A673 (cell line): ENCODE measurements around the gene TEX261. TPM values are rescaled to one million over a fixed set of nuclear protein-coding genes. Genes with fewer than 3 reads are reported as not detected.

Source experiments
- BruUV-seq: library from RNA; stranded (reverse); fragments of 400-500 nt; replicated peaks from 2 replicates; lab custom pipeline; 2021; lab: Mats Ljungman, UMichigan
- CTCF ChIA-PET: fragments of 300-600 bp; sonication (Branson Sonifier 250); formaldehyde crosslinking; loops from one replicate; lab custom pipeline; 2022; ENCODE audit warnings: antibody characterized with exemption; lab: Charles Lee
- POLR2A ChIA-PET: fragments of 300-600 bp; sonication (Branson Sonifier 250); formaldehyde crosslinking; loops from one replicate; lab custom pipeline; 2022; ENCODE audit warnings: antibody characterized with exemption; ENCODE audit not compliant: low non-redundant PET; lab: Charles Lee
- DNase-seq: peaks from one replicate; pipeline ENCODE4 v3.0.0-alpha.2; 2015; ENCODE audit warnings: low spot score
- H3K27ac ChIP-seq: fragments of 200-600 bp; sonication (generic); 2 replicates; pipeline ENCODE4 v1.5.1; 2016; ENCODE audit warnings: mixed run types, low read depth, mild to moderate bottlenecking, mixed read lengths, antibody characterized with exemption, low read length; ENCODE audit not compliant: poor library complexity, severe bottlenecking
- H3K27me3 ChIP-seq: fragments of 200-600 bp; sonication (generic); replicated peaks from 2 replicates; pipeline ENCODE4 v1.6.1; 2017; ENCODE audit warnings: mixed run types, low read depth, mild to moderate bottlenecking, mixed read lengths, antibody characterized with exemption, low read length; ENCODE audit not compliant: insufficient read depth, poor library complexity
- H3K36me3 ChIP-seq: fragments of 200-600 bp; sonication (generic); 2 replicates; pipeline ENCODE4 v1.6.1; 2016; ENCODE audit warnings: mixed run types, mild to moderate bottlenecking, mixed read lengths, antibody characterized with exemption, low read length; ENCODE audit not compliant: insufficient read depth, poor library complexity, severe bottlenecking
- H3K4me1 ChIP-seq: fragments of 200-600 bp; sonication (generic); 2 replicates; pipeline ENCODE4 v1.6.1; 2017; ENCODE audit warnings: mixed run types, mild to moderate bottlenecking, mixed read lengths, antibody characterized with exemption, low read length; ENCODE audit not compliant: insufficient read depth, poor library complexity, severe bottlenecking
- H3K4me3 ChIP-seq: fragments of 200-600 bp; sonication (generic); 2 replicates; pipeline ENCODE4 v1.5.1; 2016; ENCODE audit warnings: low read depth, mixed run types, mild to moderate bottlenecking, mixed read lengths, low read length; ENCODE audit not compliant: poor library complexity, severe bottlenecking
- H3K9me3 ChIP-seq: fragments of 200-600 bp; sonication (generic); 2 replicates; pipeline ENCODE4 v1.6.1; 2016; ENCODE audit warnings: mixed run types, low read depth, mild to moderate bottlenecking, mixed read lengths, antibody characterized with exemption, low read length; ENCODE audit not compliant: poor library complexity, severe bottlenecking
- EZH2 ChIP-seq: fragments of 200-600 bp; sonication (generic); IDR thresholded peaks from 2 replicates; pipeline ENCODE4 v1.6.1; 2017; ENCODE audit warnings: borderline replicate concordance, low read depth, mild to moderate bottlenecking, mixed read lengths, antibody characterized with exemption, low read length; ENCODE audit not compliant: poor library complexity, severe bottlenecking
- intact Hi-C: fragments of 100-400 bp; cut with micrococcal nuclease; formaldehyde crosslinking; loops from one replicate; pipeline ENCODE4 v1.10.0; 2022; ENCODE audit not compliant: unreplicated experiment
- total RNA-seq: library from RNA; stranded (reverse); gene quantifications from 2 replicates; pipeline ENCODE4 v1.2.3, GENCODE V29; 2021
- TF ChIP-seq, protein P1 (sequence below): fragments of 300-800, 200-600 bp; sonication (generic); conservative IDR thresholded peaks from 2 replicates; pipeline ENCODE4 v1.5.1; 2017; ENCODE audit warnings: low read depth, mild to moderate bottlenecking, antibody characterized with exemption, low read length, moderate library complexity, mixed read lengths

Gene TEX261
- total RNA-seq, 1 experiment from 2014 or later = 60.9 TPM

DNA sequence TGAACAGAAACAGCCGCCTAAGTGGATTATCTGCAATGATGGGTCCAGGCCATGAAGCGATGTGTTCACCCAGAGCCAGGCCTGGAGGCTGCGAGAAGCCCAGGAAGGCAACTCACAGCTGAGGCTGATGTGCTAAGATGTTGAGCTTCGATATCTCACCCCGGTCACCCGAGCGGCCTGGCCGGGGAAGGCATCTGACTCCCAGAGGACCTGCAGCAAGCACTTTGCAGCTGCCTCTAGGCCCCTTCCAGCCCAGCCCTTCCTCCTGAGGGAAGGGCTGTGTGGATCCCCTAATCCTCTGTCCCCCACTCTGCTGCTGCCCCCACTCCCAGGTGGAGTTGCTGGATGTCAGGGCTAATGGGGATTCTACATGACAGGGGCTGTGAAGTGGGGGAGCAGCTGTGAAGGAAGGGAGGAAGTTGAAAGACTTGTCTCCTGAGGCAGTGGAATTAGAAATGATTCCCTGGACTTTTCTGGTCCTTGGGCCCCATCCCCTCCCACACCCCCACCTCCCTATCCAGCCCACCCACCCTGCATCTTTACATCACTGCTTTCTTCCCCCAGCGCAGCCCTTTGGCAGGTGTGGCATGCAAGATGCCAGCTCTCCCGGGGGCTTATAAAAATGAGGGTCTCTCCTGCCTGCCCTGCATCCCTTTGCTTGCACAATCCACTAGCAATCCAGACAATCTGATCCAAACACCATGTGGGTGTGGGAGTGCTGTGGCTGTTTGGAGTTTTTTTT lies 54.7 kb downstream of the TEX261 start:
- H3K36me3 ChIP-seq = no peaks in the 10 kb centered on the region
- DNase-seq = no peak
- ChIA-PET CTCF (no interaction called here), POLR2A (no interaction called here)
- intact Hi-C loops = no loop called here
- no peaks in the 10 kb centered on the region for H3K9me3 ChIP-seq
- BruUV-seq = no TSS peak
- TF ChIP-seq, protein P1, sequence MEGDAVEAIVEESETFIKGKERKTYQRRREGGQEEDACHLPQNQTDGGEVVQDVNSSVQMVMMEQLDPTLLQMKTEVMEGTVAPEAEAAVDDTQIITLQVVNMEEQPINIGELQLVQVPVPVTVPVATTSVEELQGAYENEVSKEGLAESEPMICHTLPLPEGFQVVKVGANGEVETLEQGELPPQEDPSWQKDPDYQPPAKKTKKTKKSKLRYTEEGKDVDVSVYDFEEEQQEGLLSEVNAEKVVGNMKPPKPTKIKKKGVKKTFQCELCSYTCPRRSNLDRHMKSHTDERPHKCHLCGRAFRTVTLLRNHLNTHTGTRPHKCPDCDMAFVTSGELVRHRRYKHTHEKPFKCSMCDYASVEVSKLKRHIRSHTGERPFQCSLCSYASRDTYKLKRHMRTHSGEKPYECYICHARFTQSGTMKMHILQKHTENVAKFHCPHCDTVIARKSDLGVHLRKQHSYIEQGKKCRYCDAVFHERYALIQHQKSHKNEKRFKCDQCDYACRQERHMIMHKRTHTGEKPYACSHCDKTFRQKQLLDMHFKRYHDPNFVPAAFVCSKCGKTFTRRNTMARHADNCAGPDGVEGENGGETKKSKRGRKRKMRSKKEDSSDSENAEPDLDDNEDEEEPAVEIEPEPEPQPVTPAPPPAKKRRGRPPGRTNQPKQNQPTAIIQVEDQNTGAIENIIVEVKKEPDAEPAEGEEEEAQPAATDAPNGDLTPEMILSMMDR = no peak
- no peak for TF ChIP-seq EZH2
- H3K4me1 ChIP-seq = no peaks in the 10 kb centered on the region
- no peaks in the 10 kb centered on the region for H3K27me3 ChIP-seq
- H3K27ac ChIP-seq = no peak overlapping the region
- no peak overlapping the region for H3K4me3 ChIP-seq

DNA sequence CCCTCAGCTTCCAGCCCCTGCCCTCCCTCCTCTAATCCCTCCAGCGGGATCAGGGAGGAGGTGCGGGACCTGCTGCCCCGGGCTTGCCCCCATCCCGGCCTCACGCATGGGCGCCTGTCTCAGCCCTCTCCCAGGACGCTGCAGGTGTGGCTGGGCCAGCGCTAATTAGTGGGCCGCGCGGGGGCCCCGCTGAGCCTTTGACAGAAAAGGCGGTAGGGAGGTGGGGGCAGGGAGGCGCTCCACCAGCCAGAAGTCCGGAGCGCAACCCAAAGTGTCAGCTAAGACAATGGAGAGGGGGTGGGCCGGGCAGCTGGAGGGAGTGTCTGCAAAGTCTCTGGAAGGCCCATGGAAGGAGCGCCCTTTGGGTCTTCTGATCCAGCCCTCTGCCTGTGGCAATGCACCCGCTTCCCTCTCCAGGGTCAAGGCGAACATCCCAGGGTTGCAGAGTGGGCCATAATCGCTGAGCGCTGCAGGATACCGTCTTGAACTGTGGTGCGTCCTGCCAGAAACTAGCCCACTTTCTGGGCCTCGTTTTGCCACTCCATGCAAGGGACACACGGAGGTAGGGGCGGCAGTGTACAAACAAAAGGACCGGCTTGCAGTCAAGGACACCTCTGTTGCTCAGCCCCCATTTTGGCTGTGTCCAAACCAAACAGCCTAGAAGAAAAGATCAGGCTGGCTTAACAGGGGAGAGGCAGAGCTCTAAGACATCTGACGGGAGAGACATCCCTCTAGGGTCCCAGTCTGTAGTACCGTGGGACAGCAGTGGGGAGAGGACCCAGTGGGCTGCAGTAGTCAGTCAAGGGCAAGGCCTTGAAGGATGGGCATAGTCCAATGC lies 55.5 kb downstream of the TEX261 start:
- Histone ChIP-seq H3K27ac (no peak overlapping the region), H3K4me3 (no peak overlapping the region), H3K36me3 (no peaks in the 10 kb centered on the region), H3K27me3 (no peaks in the 10 kb centered on the region), H3K9me3 (no peaks in the 10 kb centered on the region), H3K4me1 (no peaks in the 10 kb centered on the region)
- ChIA-PET CTCF (no interaction called here), POLR2A (no interaction called here)
- TF ChIP-seq, protein P1 = no peak
- TF ChIP-seq EZH2 = no peak
- DNase-seq = no peak
- intact Hi-C loops = no loop called here
- no TSS peak for BruUV-seq

DNA sequence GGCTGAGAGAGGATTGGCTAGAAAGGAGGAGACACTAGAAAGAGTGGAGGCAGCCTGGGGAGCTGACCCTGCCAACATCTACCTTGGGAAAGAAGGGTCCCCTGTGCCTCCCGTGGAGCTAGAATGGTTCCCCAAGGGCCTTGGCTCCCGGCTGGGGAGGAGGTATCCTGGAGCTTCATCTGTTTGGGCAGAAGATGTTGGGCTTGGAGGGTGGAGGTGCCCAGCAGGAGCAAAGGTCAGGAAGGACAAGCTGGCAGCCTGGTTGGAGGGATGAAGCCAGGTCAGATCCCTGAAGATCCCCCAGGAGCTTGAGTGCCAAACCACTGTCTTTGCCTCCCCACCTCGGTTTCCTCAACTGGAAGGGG lies 56.1 kb downstream of the TEX261 start:
- intact Hi-C loops = no loop called here
- no peaks in the 10 kb centered on the region for H3K9me3 ChIP-seq
- CTCF ChIA-PET = no interaction called here
- POLR2A ChIA-PET = no interaction called here
- no peak for TF ChIP-seq EZH2
- TF ChIP-seq, protein P1 = no peak
- no peak for DNase-seq
- H3K4me3 ChIP-seq = no peak overlapping the region
- no peaks in the 10 kb centered on the region for H3K36me3 ChIP-seq
- BruUV-seq = no TSS peak
- no peaks in the 10 kb centered on the region for H3K27me3 ChIP-seq
- H3K27ac ChIP-seq = no peak overlapping the region
- H3K4me1 ChIP-seq = no peaks in the 10 kb centered on the region
